ENCODE measurements around the gene OR2Z1. TPM values are rescaled to one million over a fixed set of nuclear protein-coding genes. Genes with fewer than 3 reads are reported as not detected.

Gene OR2Z1
- total RNA-seq, 1 donor from 2014 or later, result not detected

- Mint-ChIP-seq H3K27me3 (ENCODE audit: insufficient read depth, low read depth) (peaks cover 12% of the 10 kb centered on the region), H3K9me3 (peaks cover 6% of the 10 kb centered on the region), H3K27ac (no peak overlapping the region), H3K4me1 (no peaks in the 10 kb centered on the region), H3K4me3 (no peak overlapping the region), H3K36me3 (no peaks in the 10 kb centered on the region)
- Histone ChIP-seq H3K9ac (no peak overlapping the region), H3F3A (ENCODE audit: low read depth) (no peaks in the 10 kb centered on the region), H3K79me2 (ENCODE audit: low read depth) (no peaks in the 10 kb centered on the region), H3K4me2 (no peak overlapping the region), H3K27ac (no peak overlapping the region), H3K4me1 (no peaks in the 10 kb centered on the region), H3K4me3 (no peak overlapping the region), H3K27me3 (no peaks in the 10 kb centered on the region), H2AFZ (replicated peaks) (no peak overlapping the region), H3K36me3 (no peaks in the 10 kb centered on the region), H3K9me3 (ENCODE audit: low read depth) (no peaks in the 10 kb centered on the region), H4K20me1 (ENCODE audit: low read depth) (no peaks in the 10 kb centered on the region)
- no peak for DNase-seq (ENCODE audit: low spot score)
- TF ChIP-seq EZH2 (IDR thresholded peaks at IDR 0.05), result no peak
- TF ChIP-seq EZH2phosphoT487 (IDR thresholded peaks at IDR 0.05), result no peak
- TF ChIP-seq CTCF (IDR thresholded peaks at IDR 0.05), result no peak
Measured at GRCh38 chr19:8682472-8682871, 39.0 kb upstream of the OR2Z1 start.

DNA sequence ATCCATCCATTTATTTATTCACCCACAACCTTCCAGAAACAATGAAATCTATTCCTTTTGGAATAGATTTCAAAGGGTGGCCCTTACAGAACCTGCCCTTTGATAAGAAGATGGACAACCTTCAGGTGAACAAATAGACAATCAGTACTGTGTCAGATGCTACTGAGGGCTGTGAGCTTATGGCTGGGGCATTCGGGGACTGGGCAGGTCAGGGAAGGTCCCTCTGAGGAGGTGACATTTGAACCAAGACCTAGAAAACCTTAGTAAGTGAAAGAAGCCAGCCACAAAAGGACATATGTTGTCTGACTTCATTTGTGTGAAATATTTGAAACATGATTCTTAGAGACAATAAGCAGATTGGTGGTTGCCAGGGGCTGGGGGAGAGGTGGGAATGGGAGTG lies 38.5 kb upstream of the OR2Z1 start:
- TF ChIP-seq CTCF (IDR thresholded peaks at IDR 0.05) (no peak), EZH2 (IDR thresholded peaks at IDR 0.05) (no peak), EZH2phosphoT487 (IDR thresholded peaks at IDR 0.05) (no peak)
- Mint-ChIP-seq H3K9me3 (peaks cover 4% of the 10 kb centered on the region), H3K36me3 (no peaks in the 10 kb centered on the region), H3K4me1 (no peaks in the 10 kb centered on the region), H3K27ac (no peak overlapping the region), H3K27me3 (ENCODE audit: insufficient read depth, low read depth) (peaks cover 10% of the 10 kb centered on the region), H3K4me3 (no peak overlapping the region)
- Histone ChIP-seq H3K4me1 (no peaks in the 10 kb centered on the region), H3K9ac (no peak overlapping the region), H3K4me3 (no peak overlapping the region), H3K9me3 (ENCODE audit: low read depth) (no peaks in the 10 kb centered on the region), H2AFZ (replicated peaks) (no peak overlapping the region), H3K4me2 (no peak overlapping the region), H3K36me3 (no peaks in the 10 kb centered on the region), H4K20me1 (ENCODE audit: low read depth) (no peaks in the 10 kb centered on the region), H3K27ac (no peak overlapping the region), H3K79me2 (ENCODE audit: low read depth) (no peaks in the 10 kb centered on the region), H3K27me3 (no peaks in the 10 kb centered on the region), H3F3A (ENCODE audit: low read depth) (no peaks in the 10 kb centered on the region)
- no peak for DNase-seq (ENCODE audit: low spot score)

DNA sequence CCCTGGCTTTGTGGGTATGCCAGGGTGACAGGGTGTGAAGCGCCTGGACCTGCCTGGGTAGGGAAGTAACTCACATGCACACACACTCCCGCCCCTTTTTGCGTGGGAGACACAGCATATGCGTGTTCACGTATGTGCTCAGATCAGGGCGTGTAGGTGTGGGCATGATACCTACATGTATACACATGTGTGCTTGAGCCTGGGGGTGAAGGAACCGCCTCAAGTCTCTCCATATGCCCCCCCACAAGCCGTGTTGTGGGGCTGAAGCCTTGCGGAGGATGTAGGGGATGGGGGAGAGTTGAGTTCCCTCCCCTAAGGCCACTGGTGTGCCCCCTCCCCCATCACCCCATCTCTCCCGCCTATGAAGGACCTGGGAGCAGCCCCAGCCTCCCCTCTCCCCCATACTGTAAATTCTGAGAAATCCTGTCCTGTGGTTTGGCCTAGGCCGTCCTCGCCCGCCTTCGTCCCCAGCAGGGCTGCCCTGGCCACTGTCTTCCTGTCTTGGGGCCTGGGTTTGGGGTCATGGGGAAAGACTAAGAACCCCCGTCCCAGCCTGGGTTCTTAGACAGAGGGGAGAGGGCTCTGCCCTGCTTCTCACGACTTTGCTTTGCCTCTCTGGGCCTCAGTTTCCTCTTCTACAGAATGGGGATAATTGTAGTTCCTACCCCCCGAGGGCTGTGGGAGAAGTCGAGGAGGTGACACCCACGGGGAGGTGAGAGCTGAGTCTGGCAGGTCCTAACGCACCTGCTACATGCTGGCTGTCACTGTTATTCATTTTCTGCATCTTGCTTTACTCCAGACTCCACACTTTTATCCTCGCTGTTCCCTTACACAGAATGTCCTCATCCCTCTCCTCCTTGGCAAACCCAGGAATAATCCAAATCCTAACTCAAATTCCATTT lies 37.2 kb upstream of the OR2Z1 start:
- no peaks in the 10 kb centered on the region for H3F3A ChIP-seq (ENCODE audit: low read depth)
- Mint-ChIP-seq H3K4me1 (no peaks in the 10 kb centered on the region), H3K36me3 (no peaks in the 10 kb centered on the region), H3K9me3 (no peaks in the 10 kb centered on the region), H3K4me3 (no peak overlapping the region), H3K27me3 (ENCODE audit: insufficient read depth, low read depth) (peaks cover 8% of the 10 kb centered on the region), H3K27ac (no peak overlapping the region)
- H3K4me1 ChIP-seq, result no peaks in the 10 kb centered on the region
- no peaks in the 10 kb centered on the region for H3K36me3 ChIP-seq
- H3K27ac ChIP-seq, result no peak overlapping the region
- no peak overlapping the region for H2AFZ ChIP-seq (replicated peaks)
- no peaks in the 10 kb centered on the region for H3K27me3 ChIP-seq
- H4K20me1 ChIP-seq (ENCODE audit: low read depth), result no peaks in the 10 kb centered on the region
- no peak overlapping the region for H3K4me3 ChIP-seq
- TF ChIP-seq EZH2phosphoT487 (IDR thresholded peaks at IDR 0.05), result no peak
- TF ChIP-seq CTCF (IDR thresholded peaks at IDR 0.05), result no peak
- TF ChIP-seq EZH2 (IDR thresholded peaks at IDR 0.05), result no peak
- H3K79me2 ChIP-seq (ENCODE audit: low read depth), result no peaks in the 10 kb centered on the region
- H3K9me3 ChIP-seq (ENCODE audit: low read depth), result no peaks in the 10 kb centered on the region
- no peak overlapping the region for H3K9ac ChIP-seq
- H3K4me2 ChIP-seq, result no peak overlapping the region
- no peak for DNase-seq (ENCODE audit: low spot score)

Data from neural progenitor cell (in vitro differentiated cells).